GM19193 (cell line): ENCODE data around the gene ETV5.

Source experiments
- POLR2A ChIP-seq: IDR thresholded peaks from 4 replicates; pipeline ENCODE4 v1.6.1; 2011; ENCODE audit not compliant: insufficient read depth, insufficient read length; ENCODE audit errors: extremely low read depth

ETV5 gene

GRCh38 chr3:186092360-186093070 is 16.4 kb downstream of the ETV5 start:
- no peak for TF ChIP-seq POLR2A

GRCh38 chr3:186090901-186091300 is 18.0 kb downstream of the ETV5 start:
- no peak for TF ChIP-seq POLR2A

- TF ChIP-seq POLR2A: no peak
Observed at GRCh38 chr3:186088335-186088734, 20.6 kb downstream of the ETV5 start.

GRCh38 chr3:186084264-186084663 is 24.6 kb downstream of the ETV5 start:
- TF ChIP-seq POLR2A: no peak

- TF ChIP-seq POLR2A: no peak
Observed at GRCh38 chr3:186083746-186084145, 25.1 kb downstream of the ETV5 start.

GRCh38 chr3:186082150-186082549 is 26.7 kb downstream of the ETV5 start:
- no peak for TF ChIP-seq POLR2A

GRCh38 chr3:186081678-186082077 is 27.2 kb downstream of the ETV5 start:
- no peak for TF ChIP-seq POLR2A

- TF ChIP-seq POLR2A: no peak
Observed at GRCh38 chr3:186080849-186081438, 27.9 kb downstream of the ETV5 start.

GRCh38 chr3:186079925-186080324 is 29.0 kb downstream of the ETV5 start:
- TF ChIP-seq POLR2A: no peak

- no peak for TF ChIP-seq POLR2A
Observed at GRCh38 chr3:186077466-186077865, 31.4 kb downstream of the ETV5 start.

- TF ChIP-seq POLR2A: no peak
Observed at GRCh38 chr3:186075931-186076567, 32.8 kb downstream of the ETV5 start.

GRCh38 chr3:186075489-186075888 is 33.4 kb downstream of the ETV5 start:
- TF ChIP-seq POLR2A: no peak

GRCh38 chr3:186073641-186074040 is 35.2 kb downstream of the ETV5 start:
- no peak for TF ChIP-seq POLR2A

GRCh38 chr3:186070996-186071395 is 37.9 kb downstream of the ETV5 start:
- no peak for TF ChIP-seq POLR2A

GRCh38 chr3:186070550-186070949 is 38.3 kb downstream of the ETV5 start:
- TF ChIP-seq POLR2A: no peak

- TF ChIP-seq POLR2A: no peak
Observed at GRCh38 chr3:186070133-186070532, 38.8 kb downstream of the ETV5 start.

GRCh38 chr3:186069199-186069598 is 39.7 kb downstream of the ETV5 start:
- no peak for TF ChIP-seq POLR2A

- no peak for TF ChIP-seq POLR2A
Observed at GRCh38 chr3:186068243-186068552, 40.7 kb downstream of the ETV5 start.
